Brain microvascular endothelial cell (primary cell): ENCODE measurements around the gene RIPOR3.
A peak's percentile ranks its signal among the peaks of the same experiment; 100 is the strongest.

Experiments
- DNase-seq: peaks from one replicate; pipeline ENCODE4 v3.0.0-alpha.2; 2020
- H3K27ac ChIP-seq: fragments of 250-450 bp; sonication (Bioruptor Pico); 2 replicates; pipeline ENCODE4 v1.5.1; 2020; ENCODE audit warnings: mild to moderate bottlenecking, moderate library complexity
- H3K27me3 ChIP-seq: fragments of 250-450 bp; sonication (Bioruptor Pico); replicated peaks from 2 replicates; pipeline ENCODE4 v1.5.1; 2020; ENCODE audit warnings: mild to moderate bottlenecking
- H3K36me3 ChIP-seq: fragments of 250-450 bp; sonication (Bioruptor Pico); replicated peaks from 2 replicates; pipeline ENCODE4 v1.5.1; 2020; ENCODE audit warnings: mild to moderate bottlenecking
- H3K4me3 ChIP-seq: 2 replicates; pipeline ENCODE4 v1.5.1; 2011; ENCODE audit warnings: low read depth, mild to moderate bottlenecking, control low read depth, low read length, moderate library complexity
- in situ Hi-C: cut with HindIII; loops from 2 replicates; pipeline ENCODE4 v1.10.0; 2017; ENCODE audit warnings: low sequenced_read_pairs, low pct_ligation_motif_present
- TF ChIP-seq, protein P1 (sequence below): IDR thresholded peaks from 2 replicates; pipeline ENCODE4 v1.5.1; 2011; ENCODE audit warnings: low read depth, mild to moderate bottlenecking, moderate library complexity, low read length, control low read depth, inconsistent platforms; ENCODE audit errors: missing control alignments

The RIPOR3 gene

GRCh38 chr20:50728486-50728980 is 37.2 kb upstream of the RIPOR3 start:
- no peak for DNase-seq
- H3K4me3 ChIP-seq, result no peak overlapping the region
- H3K27me3 ChIP-seq, result no peaks in the 10 kb centered on the region
- H3K36me3 ChIP-seq, result no peaks in the 10 kb centered on the region
- TF ChIP-seq, protein P1, sequence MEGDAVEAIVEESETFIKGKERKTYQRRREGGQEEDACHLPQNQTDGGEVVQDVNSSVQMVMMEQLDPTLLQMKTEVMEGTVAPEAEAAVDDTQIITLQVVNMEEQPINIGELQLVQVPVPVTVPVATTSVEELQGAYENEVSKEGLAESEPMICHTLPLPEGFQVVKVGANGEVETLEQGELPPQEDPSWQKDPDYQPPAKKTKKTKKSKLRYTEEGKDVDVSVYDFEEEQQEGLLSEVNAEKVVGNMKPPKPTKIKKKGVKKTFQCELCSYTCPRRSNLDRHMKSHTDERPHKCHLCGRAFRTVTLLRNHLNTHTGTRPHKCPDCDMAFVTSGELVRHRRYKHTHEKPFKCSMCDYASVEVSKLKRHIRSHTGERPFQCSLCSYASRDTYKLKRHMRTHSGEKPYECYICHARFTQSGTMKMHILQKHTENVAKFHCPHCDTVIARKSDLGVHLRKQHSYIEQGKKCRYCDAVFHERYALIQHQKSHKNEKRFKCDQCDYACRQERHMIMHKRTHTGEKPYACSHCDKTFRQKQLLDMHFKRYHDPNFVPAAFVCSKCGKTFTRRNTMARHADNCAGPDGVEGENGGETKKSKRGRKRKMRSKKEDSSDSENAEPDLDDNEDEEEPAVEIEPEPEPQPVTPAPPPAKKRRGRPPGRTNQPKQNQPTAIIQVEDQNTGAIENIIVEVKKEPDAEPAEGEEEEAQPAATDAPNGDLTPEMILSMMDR, result no peak
- in situ Hi-C loops, result no loop called here
- H3K27ac ChIP-seq, result no peak overlapping the region

- TF ChIP-seq, protein P1, result no peak
- in situ Hi-C loops, result no loop called here
- Histone ChIP-seq H3K27me3 (no peaks in the 10 kb centered on the region), H3K27ac (no peak overlapping the region), H3K4me3 (no peak overlapping the region), H3K36me3 (no peaks in the 10 kb centered on the region)
- no peak for DNase-seq
Observed at GRCh38 chr20:50727792-50728485, 36.6 kb upstream of the RIPOR3 start.

DNA sequence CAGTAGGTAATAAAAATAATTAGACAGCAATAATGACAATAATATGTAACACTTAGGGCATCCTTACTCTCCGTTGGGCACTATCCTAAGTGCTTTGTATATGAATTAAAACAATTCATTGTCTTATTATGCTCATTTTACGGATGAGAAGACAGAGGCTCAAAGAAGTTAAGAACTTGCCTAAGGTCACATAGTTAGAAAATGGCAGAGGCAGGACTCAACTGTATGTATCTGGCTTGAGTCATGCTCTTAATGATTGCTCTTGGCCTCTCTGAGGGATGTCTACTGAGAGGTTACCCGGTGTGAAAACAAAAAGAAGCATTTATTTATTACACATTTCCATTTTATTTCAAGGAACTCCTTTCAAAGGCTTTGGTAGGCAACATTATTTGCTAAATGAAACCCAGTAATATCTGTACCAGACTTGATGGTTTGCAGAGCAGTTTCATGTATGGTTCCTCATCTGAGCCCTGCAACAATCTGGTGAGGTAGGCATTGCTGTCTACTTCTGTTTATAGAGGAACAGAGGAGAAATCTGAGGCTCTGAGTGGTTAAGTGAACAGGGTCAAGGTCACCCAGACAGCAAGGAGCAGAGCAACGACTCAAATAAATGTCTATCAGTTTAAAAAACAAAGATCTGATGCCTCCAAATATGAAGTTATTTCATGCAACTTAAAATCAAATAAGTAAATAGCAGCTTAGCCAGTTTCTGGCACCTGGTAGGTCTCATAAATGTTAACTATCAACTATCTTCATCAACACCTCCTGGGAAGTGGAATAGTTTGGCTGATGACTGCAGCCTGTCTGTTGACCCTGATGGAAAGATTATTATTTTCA is 35.8 kb upstream of the RIPOR3 start:
- Histone ChIP-seq H3K36me3 (no peaks in the 10 kb centered on the region), H3K4me3 (no peak overlapping the region), H3K27ac (no peak overlapping the region), H3K27me3 (no peaks in the 10 kb centered on the region)
- TF ChIP-seq, protein P1, result no peak
- in situ Hi-C loops, result no loop called here
- no peak for DNase-seq

DNA sequence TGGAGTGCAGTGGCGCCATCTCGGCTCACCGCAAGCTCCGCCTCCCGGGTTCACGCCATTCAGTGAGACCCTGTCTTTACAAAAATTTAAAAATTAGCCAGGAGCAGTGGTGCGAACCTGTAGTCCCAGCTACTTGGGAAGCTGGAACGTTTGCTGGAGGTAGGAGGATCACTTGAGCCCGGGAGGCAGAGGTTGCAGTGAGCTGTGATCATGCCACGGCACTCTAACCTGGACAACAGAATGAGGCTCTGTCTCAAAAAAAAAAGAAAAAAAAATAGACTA is 34.3 kb upstream of the RIPOR3 start:
- no peak for DNase-seq
- no peaks in the 10 kb centered on the region for H3K27me3 ChIP-seq
- TF ChIP-seq, protein P1, result no peak
- no peaks in the 10 kb centered on the region for H3K36me3 ChIP-seq
- H3K4me3 ChIP-seq, result no peak overlapping the region
- H3K27ac ChIP-seq, result peak overlapping the region; percentile 80
- in situ Hi-C loops, result no loop called here

GRCh38 chr20:50724851-50725723 is 33.7 kb upstream of the RIPOR3 start:
- TF ChIP-seq, protein P1, result no peak
- DNase-seq, result peak; percentile 98
- H3K4me3 ChIP-seq, result no peak overlapping the region
- peak overlapping the region; percentile 80 for H3K27ac ChIP-seq
- in situ Hi-C loops, result no loop called here
- no peaks in the 10 kb centered on the region for H3K27me3 ChIP-seq
- no peaks in the 10 kb centered on the region for H3K36me3 ChIP-seq
